ENCODE results near the gene YES1.

The YES1 gene

DNA sequence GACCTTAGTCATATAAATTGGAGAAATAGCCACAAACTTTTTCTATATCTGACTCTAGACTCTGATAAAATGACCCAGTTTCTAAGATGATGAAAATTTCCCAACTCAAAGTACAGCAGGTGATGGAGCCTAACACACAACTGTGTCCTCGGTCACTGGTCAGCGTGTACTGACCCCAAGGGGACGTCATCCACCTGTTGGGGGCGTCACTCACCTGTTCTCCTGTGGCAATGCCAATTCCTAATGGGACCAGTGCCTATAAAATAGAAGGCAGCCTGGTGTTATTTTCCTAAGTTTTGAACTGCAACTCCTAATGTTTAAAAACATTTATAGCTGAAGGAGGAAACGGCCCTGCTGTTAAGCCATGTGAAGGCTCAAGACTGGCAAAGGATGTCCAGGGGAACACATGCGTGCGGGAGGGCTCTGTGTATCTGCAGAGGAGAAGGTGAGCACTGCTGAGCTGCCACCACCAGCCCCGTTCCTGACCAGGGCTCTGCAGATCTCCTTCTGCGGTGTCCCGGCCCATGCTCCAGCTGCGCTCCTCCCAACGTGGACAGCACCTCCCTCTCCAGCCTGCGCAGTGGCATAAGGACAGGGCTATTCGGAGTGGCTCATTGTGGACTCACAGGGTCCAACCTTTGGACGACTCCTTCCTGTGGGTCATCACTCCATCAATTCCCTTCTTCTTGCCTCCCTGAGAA, 133.4 kb downstream of the YES1 start:
- TF ChIP-seq GATA2 (IDR thresholded peaks at IDR 0.05; ENCODE audit: low read depth, low read length), result no peak

DNA sequence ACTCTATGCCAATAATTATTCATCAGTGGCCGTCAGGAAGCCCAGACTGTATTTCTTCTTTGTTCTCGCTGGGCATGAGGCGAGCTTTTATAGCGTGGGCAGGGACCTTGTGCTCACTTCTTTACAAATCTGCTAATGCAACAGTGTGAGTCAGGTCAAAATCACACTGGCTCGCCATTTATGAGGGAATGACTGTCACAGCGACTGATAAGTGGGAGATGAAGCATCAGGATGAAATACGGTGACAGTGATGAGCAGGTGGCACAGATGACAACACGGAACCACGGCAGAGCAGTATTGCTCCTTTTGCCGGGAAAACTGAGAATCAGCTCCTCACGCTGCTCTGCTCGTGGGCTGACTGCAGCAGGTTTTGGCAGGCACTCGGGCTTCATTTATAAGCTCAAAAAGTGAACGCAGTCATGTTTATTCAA, 134.1 kb downstream of the YES1 start:
- TF ChIP-seq GATA3 (IDR thresholded peaks at IDR 0.05; ENCODE audit: low read depth, low read length), result no peak
- TF ChIP-seq GATA2 (IDR thresholded peaks at IDR 0.05; ENCODE audit: low read depth, low read length), result no peak

- TF ChIP-seq GATA3 (IDR thresholded peaks at IDR 0.05; ENCODE audit: low read depth, low read length), result no peak
- no peak for TF ChIP-seq GATA2 (IDR thresholded peaks at IDR 0.05; ENCODE audit: low read depth, low read length)
These were observed 134.9 kb downstream of the YES1 start for GRCh38 chr18:677145-677544.

GRCh38 chr18:676736-677135, 135.3 kb downstream of the YES1 start:
- TF ChIP-seq GATA3 (IDR thresholded peaks at IDR 0.05; ENCODE audit: low read depth, low read length) (no peak), GATA2 (IDR thresholded peaks at IDR 0.05; ENCODE audit: low read depth, low read length) (no peak)

DNA sequence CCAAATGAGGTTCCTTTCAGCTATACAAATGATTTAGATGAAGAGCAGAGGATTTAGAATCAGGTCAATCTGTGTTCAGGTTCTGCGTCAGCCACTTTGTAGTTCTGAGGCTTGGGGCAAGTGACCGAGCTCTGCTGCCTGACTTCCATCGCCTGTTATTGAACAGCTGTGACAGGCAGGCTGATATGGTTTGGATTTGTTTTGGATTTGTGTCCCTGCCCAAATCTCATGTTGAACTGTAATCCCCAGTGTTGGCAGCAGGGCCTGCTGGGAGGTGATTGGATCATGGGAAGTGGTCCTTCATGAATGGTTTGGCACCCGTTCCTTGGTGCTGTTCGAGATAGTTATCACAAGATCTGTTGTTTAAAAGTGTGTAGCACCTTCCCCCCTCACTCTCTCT, 136.0 kb downstream of the YES1 start:
- TF ChIP-seq GATA2 (IDR thresholded peaks at IDR 0.05; ENCODE audit: low read depth, low read length), result no peak
- TF ChIP-seq GATA3 (IDR thresholded peaks at IDR 0.05; ENCODE audit: low read depth, low read length), result no peak

- no peak for TF ChIP-seq GATA3 (IDR thresholded peaks at IDR 0.05; ENCODE audit: low read depth, low read length)
- no peak for TF ChIP-seq GATA2 (IDR thresholded peaks at IDR 0.05; ENCODE audit: low read depth, low read length)
These were observed 136.7 kb downstream of the YES1 start for GRCh38 chr18:675307-675706.

GRCh38 chr18:673769-674168, 138.3 kb downstream of the YES1 start:
- TF ChIP-seq GATA3 (IDR thresholded peaks at IDR 0.05; ENCODE audit: low read depth, low read length) (no peak), GATA2 (IDR thresholded peaks at IDR 0.05; ENCODE audit: low read depth, low read length) (no peak)

DNA sequence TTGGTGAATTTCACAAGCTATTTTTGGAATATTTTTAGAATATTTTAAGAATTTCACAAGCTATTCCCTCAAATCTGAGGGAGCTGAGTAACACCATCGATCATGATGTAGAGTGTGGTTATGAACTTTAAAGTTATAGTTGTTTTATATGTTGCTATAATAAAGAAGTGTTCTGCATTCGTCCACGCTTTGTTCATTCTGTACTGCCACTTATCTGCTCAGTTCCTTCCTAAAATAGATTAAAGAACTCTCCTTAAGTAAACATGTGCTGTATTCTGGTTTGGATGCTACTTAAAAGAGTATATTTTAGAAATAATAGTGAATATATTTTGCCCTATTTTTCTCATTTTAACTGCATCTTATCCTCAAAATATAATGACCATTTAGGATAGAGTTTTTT, 138.7 kb downstream of the YES1 start:
- TF ChIP-seq GATA2 (IDR thresholded peaks at IDR 0.05; ENCODE audit: low read depth, low read length) (no peak), GATA3 (IDR thresholded peaks at IDR 0.05; ENCODE audit: low read depth, low read length) (no peak)

Measured in SH-SY5Y (cell line).